HepG2 (cell line): Measurements from ENCODE around the gene ASCL2.

ENCODE experiments used
- BCL6 ChIP-seq: IDR thresholded peaks from 2 replicates; pipeline ENCODE4 v1.6.1; 2016; ENCODE audit warnings: missing genetic modification reagents, missing compliant biosample characterization
- EZH2 ChIP-seq: conservative IDR thresholded peaks from 2 replicates; pipeline ENCODE4 v1.6.1; 2012; ENCODE audit warnings: mild to moderate bottlenecking, low read depth, low read length, moderate library complexity
- FOXK1 ChIP-seq: sonication (generic); formaldehyde crosslinking; IDR thresholded peaks from 2 replicates; pipeline ENCODE4 v1.4.0; 2020; ENCODE audit warnings: low read depth, missing genetic modification reagents, borderline replicate concordance
- HOXD1 ChIP-seq: sonication (generic); formaldehyde crosslinking; IDR thresholded peaks from 2 replicates; pipeline ENCODE4 v1.5.0; 2020; ENCODE audit warnings: missing genetic modification reagents
- WIZ ChIP-seq: sonication (generic); formaldehyde crosslinking; IDR thresholded peaks from 2 replicates; pipeline ENCODE4 v1.5.1; 2020; ENCODE audit warnings: mild to moderate bottlenecking, missing genetic modification reagents

DNA sequence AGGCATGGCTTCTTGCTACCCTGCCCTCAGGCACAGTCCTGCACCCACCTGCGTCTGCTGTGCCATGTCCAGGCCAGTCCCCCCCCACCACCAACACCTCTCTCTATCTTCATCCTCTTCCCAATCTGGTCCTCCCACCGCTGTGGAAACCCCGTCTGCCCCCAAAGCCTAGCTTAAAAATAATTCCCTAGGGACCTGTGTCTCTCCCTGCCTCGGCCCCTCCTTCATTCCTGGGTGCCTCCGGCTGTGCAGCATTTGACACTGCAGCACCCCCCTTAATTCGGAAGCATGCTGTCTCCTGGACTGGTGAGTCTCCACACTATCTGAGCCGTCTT, 2.5 kb upstream of the ASCL2 start:
- TF ChIP-seq FOXK1 (CRISPR knock-in tag), result no peak
- no peak for TF ChIP-seq HOXD1 (CRISPR knock-in tag)
- no peak for TF ChIP-seq WIZ (CRISPR knock-in tag)
- TF ChIP-seq BCL6 (CRISPR knock-in tag), result no peak
- TF ChIP-seq EZH2, result no peak
